Adrenal gland (tissue), 5 donors: Measurements from ENCODE around the gene OR4D2.

ENCODE experiments used
- POLR2A ChIP-seq, 2 donors: fragments of 450-650 bp; IDR thresholded peaks; one replicate each; pipeline ENCODE4 v1.6.1; 2017; ENCODE audit warnings: antibody characterized with exemption in 2 of 2, mild to moderate bottlenecking in 2 of 2, moderate library complexity in 1 of 2
- TF ChIP-seq, protein P1 (sequence below), 6 experiments: fragments of 450-650 bp in 4 of 6; fragments of 200-600 bp in 2 of 6; sonication (generic) in 1 of 6; IDR thresholded peaks; 1 replicate in 5 of 6; 2 replicates in 1 of 6; pipeline versions ENCODE4 v1.5.1 to v1.8.0; 2016 to 2021; ENCODE audit warnings: antibody characterized with exemption in 6 of 6, mild to moderate bottlenecking in 2 of 6, moderate library complexity in 1 of 6
- donor health status: DM: no; HTN: no; CAD: no.

DNA sequence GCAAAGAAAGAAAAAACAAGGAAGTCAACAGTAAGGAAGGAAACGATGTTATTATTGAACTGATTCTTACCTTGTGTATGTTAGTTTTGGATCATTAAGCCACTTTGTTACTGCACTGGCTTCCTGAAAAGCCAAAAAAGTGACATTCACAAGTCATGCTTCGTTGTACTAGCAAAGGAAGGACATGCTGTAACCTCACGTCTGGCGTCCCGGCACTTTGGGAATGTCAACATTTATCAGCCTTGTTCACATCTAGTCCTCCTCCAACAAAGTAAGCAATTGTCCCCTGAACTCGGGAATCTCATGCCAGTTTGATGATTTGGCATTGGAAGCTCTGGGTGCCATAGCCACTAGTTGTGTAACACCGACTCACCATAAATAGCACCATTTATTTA lies 53.0 kb downstream of the OR4D2 start:
- TF ChIP-seq POLR2A (IDR thresholded peaks at IDR 0.05): no peak
- TF ChIP-seq, protein P1, sequence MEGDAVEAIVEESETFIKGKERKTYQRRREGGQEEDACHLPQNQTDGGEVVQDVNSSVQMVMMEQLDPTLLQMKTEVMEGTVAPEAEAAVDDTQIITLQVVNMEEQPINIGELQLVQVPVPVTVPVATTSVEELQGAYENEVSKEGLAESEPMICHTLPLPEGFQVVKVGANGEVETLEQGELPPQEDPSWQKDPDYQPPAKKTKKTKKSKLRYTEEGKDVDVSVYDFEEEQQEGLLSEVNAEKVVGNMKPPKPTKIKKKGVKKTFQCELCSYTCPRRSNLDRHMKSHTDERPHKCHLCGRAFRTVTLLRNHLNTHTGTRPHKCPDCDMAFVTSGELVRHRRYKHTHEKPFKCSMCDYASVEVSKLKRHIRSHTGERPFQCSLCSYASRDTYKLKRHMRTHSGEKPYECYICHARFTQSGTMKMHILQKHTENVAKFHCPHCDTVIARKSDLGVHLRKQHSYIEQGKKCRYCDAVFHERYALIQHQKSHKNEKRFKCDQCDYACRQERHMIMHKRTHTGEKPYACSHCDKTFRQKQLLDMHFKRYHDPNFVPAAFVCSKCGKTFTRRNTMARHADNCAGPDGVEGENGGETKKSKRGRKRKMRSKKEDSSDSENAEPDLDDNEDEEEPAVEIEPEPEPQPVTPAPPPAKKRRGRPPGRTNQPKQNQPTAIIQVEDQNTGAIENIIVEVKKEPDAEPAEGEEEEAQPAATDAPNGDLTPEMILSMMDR (IDR thresholded peaks at IDR 0.05): no peak
